22Rv1 (cell line): Measurements from ENCODE around the gene KCNN2.

Experiments
- H3K27ac ChIP-seq: fragments of 450-650 bp; 2 replicates; pipeline ENCODE4 v1.5.1; 2017
- CTCF ChIP-seq: fragments of 450-650 bp; IDR thresholded peaks from 2 replicates; pipeline ENCODE4 v1.5.1; 2017; ENCODE audit warnings: mild to moderate bottlenecking
- ZFX ChIP-seq: fragments of 450-650 bp; IDR thresholded peaks from 2 replicates; pipeline ENCODE4 v1.6.1; 2017; ENCODE audit warnings: antibody characterized with exemption, borderline replicate concordance

Gene KCNN2

GRCh38 chr5:114361724-114362196 is at the start of gene KCNN2:
Gene KCNN2 (plus strand): TSS chr5:114362070. CDS start chr5:114362140, 70 bp downstream.
- peak within 1 kb of the TSS; percentile 83 for H3K27ac ChIP-seq
- no peak for TF ChIP-seq ZFX

- TF ChIP-seq CTCF (no peak), ZFX (no peak)
- H3K27ac ChIP-seq, result no peak overlapping the region
Measured at GRCh38 chr5:114312658-114313057, 49.2 kb upstream of the KCNN2 start.

GRCh38 chr5:114314061-114314460 is 47.8 kb upstream of the KCNN2 start:
- TF ChIP-seq ZFX (no peak), CTCF (no peak)
- H3K27ac ChIP-seq, result no peak overlapping the region

DNA sequence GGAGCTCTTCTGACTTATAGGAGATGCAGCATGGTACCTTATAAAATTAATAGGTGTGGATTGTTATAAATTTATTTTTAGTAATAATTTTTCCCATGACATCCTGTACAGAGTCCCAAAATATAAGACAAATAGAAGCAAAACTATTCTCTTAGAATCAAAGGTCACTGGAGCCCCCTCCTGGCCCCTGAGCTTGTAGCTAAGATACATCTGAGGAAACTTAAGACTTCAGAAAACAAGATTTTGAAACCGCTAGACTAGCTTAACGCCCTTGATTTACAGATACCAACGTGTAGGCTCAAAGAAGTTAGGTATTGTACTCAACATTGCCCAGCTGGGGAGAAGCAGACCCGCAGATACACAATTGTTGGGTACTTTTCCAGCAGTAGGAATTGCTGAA is 45.7 kb upstream of the KCNN2 start:
- no peak for TF ChIP-seq CTCF
- no peak for TF ChIP-seq ZFX
- H3K27ac ChIP-seq, result no peak overlapping the region

GRCh38 chr5:114317751-114318150 is 44.1 kb upstream of the KCNN2 start:
- no peak for TF ChIP-seq ZFX
- TF ChIP-seq CTCF, result no peak
- no peak overlapping the region for H3K27ac ChIP-seq

GRCh38 chr5:114319236-114319635 is 42.6 kb upstream of the KCNN2 start:
- TF ChIP-seq ZFX, result no peak
- TF ChIP-seq CTCF, result no peak
- H3K27ac ChIP-seq, result no peak overlapping the region

DNA sequence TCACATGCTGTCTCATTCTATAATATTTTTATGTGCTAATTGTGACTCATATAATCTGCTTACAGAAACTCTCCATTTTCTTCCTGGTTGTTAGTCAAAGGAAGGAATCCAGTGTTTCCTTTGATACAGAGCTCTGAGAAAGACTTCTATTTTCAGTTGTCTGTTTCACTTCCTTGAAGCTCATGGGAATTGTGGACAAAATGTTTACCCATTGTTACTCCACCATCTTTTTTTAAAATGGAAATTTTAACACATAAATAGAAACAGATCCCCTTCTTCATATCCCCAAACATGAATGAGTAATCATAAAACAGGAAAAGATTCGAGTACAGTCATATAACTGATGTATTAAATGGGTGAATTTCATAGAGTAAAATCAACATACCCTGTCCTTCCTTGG is 42.0 kb upstream of the KCNN2 start:
- H3K27ac ChIP-seq, result no peak overlapping the region
- TF ChIP-seq CTCF (no peak), ZFX (no peak)

DNA sequence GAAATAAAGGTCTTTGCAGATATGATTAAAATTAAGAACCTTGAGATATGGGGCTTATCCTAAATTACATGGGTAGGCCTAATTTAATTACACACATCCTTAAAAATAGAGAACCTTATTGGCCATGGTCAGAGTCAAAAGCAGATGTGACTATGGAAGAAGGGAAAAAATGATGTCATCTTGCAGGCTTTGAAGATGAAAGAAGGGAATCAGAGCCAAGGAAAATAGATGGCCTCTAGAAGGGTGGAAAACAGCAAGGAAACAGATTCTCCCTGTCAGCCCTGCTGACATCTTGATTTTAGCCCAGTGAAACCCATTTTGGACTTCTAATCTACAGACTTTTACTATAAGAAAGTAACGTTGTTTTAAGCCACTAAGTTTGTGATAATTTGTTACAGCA is 37.6 kb upstream of the KCNN2 start:
- no peak overlapping the region for H3K27ac ChIP-seq
- no peak for TF ChIP-seq CTCF
- no peak for TF ChIP-seq ZFX
